Sigmoid colon (tissue), 7 donors: ENCODE measurements around the gene OR2J3. TPM values are rescaled to one million over a fixed set of nuclear protein-coding genes. Genes with fewer than 3 reads are reported as not detected.

ENCODE experiments used
- polyA plus RNA-seq, 3 donors: library from polyadenylated mRNA; stranded (reverse); fragments of 200-250 nt; gene quantifications; one replicate each; pipeline ENCODE4 v1.2.3, GENCODE V29; 2013
- total RNA-seq, 4 donors: library from RNA; depleted of rRNA; stranded (reverse); fragments of >200 nt; gene quantifications; one replicate each; pipeline ENCODE4 v1.1.0, GENCODE V29; 2016
- donor health status: healthy with polysubstance abuse.
- donor health status: Bipolar disorder and iron deficiency.
- donor health status: healthy.

The OR2J3 gene
- total and polyA plus RNA-seq, 7 donors: not detected

Other genes with a start within 250 kb of the OR2J3 start
- 10 to 100 TPM; 31.9 to 40.0 (median 36.1) TPM for gene TRIM27, start 184.1 kb upstream of the OR2J3 start, total RNA-seq
- 10 to 100 TPM; 19.2 to 38.7 (median 27.6) TPM for gene TRIM27, start 184.1 kb upstream of the OR2J3 start, polyA plus RNA-seq
- 1 to 10 TPM in 1 of 4 donors, under 1 TPM in 3; 0.28 to 1.4 (median 0.83) TPM for gene ZNF311, start 102.7 kb upstream of the OR2J3 start, total RNA-seq
- gene ZNF311, start 102.7 kb upstream of the OR2J3 start, polyA plus RNA-seq: 1 to 10 TPM in 1 of 3 donors, under 1 TPM in 2; 0.60 to 1.4 (median 0.73) TPM
- gene OR2W1, start 62.9 kb upstream of the OR2J3 start, total RNA-seq: not detected
- gene OR2W1, start 62.9 kb upstream of the OR2J3 start, polyA plus RNA-seq: not detected
- gene OR2B3, start 20.7 kb upstream of the OR2J3 start, total RNA-seq: not detected
- not detected for gene OR2B3, start 20.7 kb upstream of the OR2J3 start, polyA plus RNA-seq
- not detected for gene OR2J1, start 8.6 kb upstream of the OR2J3 start, total RNA-seq
- gene OR2J1, start 8.6 kb upstream of the OR2J3 start, polyA plus RNA-seq: not detected
- gene OR2J2, start 62.8 kb downstream of the OR2J3 start, total RNA-seq: not detected
- gene OR2J2, start 62.8 kb downstream of the OR2J3 start, polyA plus RNA-seq: not detected
- not detected for gene OR14J1, start 193.6 kb downstream of the OR2J3 start, total RNA-seq
- not detected for gene OR14J1, start 193.6 kb downstream of the OR2J3 start, polyA plus RNA-seq